Measurements from ENCODE around the gene DCUN1D2.

The DCUN1D2 gene

GRCh38 chr13:113421673-113422270 lies 68.7 kb downstream of the DCUN1D2 start:
- DNase-seq = no peak

GRCh38 chr13:113420833-113421600 lies 69.5 kb downstream of the DCUN1D2 start:
- no peak for DNase-seq

- no peak for DNase-seq
These were observed 70.3 kb downstream of the DCUN1D2 start for GRCh38 chr13:113420232-113420631.

- DNase-seq = no peak
These were observed 70.8 kb downstream of the DCUN1D2 start for GRCh38 chr13:113419531-113420193.

- no peak for DNase-seq
These were observed 71.8 kb downstream of the DCUN1D2 start for GRCh38 chr13:113418722-113419049.

GRCh38 chr13:113417836-113418721 lies 72.4 kb downstream of the DCUN1D2 start:
- no peak for DNase-seq

- DNase-seq = no peak
These were observed 73.3 kb downstream of the DCUN1D2 start for GRCh38 chr13:113417008-113417751.

GRCh38 chr13:113415825-113416224 lies 74.7 kb downstream of the DCUN1D2 start:
- no peak for DNase-seq

- DNase-seq = no peak
These were observed 75.5 kb downstream of the DCUN1D2 start for GRCh38 chr13:113415032-113415431.

- no peak for DNase-seq
These were observed 76.2 kb downstream of the DCUN1D2 start for GRCh38 chr13:113414335-113414734.

- DNase-seq = no peak
These were observed 76.6 kb downstream of the DCUN1D2 start for GRCh38 chr13:113413898-113414282.

GRCh38 chr13:113413178-113413897 lies 77.2 kb downstream of the DCUN1D2 start:
- no peak for DNase-seq

GRCh38 chr13:113412440-113412839 lies 78.1 kb downstream of the DCUN1D2 start:
- no peak for DNase-seq

GRCh38 chr13:113411216-113412023 lies 79.1 kb downstream of the DCUN1D2 start:
- DNase-seq = no peak

- no peak for DNase-seq
These were observed 79.9 kb downstream of the DCUN1D2 start for GRCh38 chr13:113410472-113411201.

- no peak for DNase-seq
These were observed 81.9 kb downstream of the DCUN1D2 start for GRCh38 chr13:113408562-113408961.

- no peak for DNase-seq
These were observed 82.7 kb downstream of the DCUN1D2 start for GRCh38 chr13:113407531-113408393.

- DNase-seq = no peak
These were observed 83.4 kb downstream of the DCUN1D2 start for GRCh38 chr13:113407103-113407530.

Measured in NCI-H2081 (cell line).